Mucosa of descending colon (tissue), 3 donors: ENCODE results near the gene WDR18. TPM values are rescaled to one million over a fixed set of nuclear protein-coding genes. Genes with fewer than 3 reads are reported as not detected.

ENCODE experiments used
- ATAC-seq: fragments of 200-7000 bp; cut with Tn5 transposase; one replicate; pipeline ENCODE4 v1.9.1; 2020; ENCODE audit warnings: mild to moderate bottlenecking, moderate library complexity
- DNase-seq, 3 donors: peaks; one replicate each; pipeline ENCODE4 v3.0.0-alpha.2; 2020
- H3K36me3 ChIP-seq: fragments of 200-600 bp; one replicate; pipeline ENCODE4 v1.8.0; 2021; ENCODE audit warnings: low read depth, mild to moderate bottlenecking
- H3K4me1 ChIP-seq: fragments of 200-600 bp; one replicate; pipeline ENCODE4 v1.8.0; 2021; ENCODE audit warnings: low read depth, mild to moderate bottlenecking
- H3K4me3 ChIP-seq: fragments of 200-600 bp; one replicate; pipeline ENCODE4 v1.8.0; 2021; ENCODE audit warnings: mild to moderate bottlenecking
- H3K9me3 ChIP-seq: fragments of 200-600 bp; one replicate; pipeline ENCODE4 v1.8.0; 2021; ENCODE audit warnings: mild to moderate bottlenecking
- CTCF ChIP-seq: fragments of 200-600 bp; IDR thresholded peaks from one replicate; pipeline ENCODE4 v1.8.0; 2022; ENCODE audit warnings: antibody characterized with exemption, mild to moderate bottlenecking
- intact Hi-C, 2 donors: fragments of 100-400 bp; cut with DNase I in 1 of 2; cut with micrococcal nuclease in 1 of 2; formaldehyde crosslinking; loops; one replicate each; pipeline versions ENCODE4 v1.11.0 to v1.11.1; 2022; cut with DNase I, micrococcal nuclease
- total RNA-seq, 3 donors: library from RNA; stranded (reverse); fragmentation: NEBNext Ultra II Directional in 2 of 3; extraction: Animal tissue kit (Norgen Biotek cat#: 25700) in 2 of 3; gene quantifications; one replicate each; pipeline versions ENCODE4 v1.2.1 to v1.2.4, GENCODE V29; 2021 to 2023
- donor health status: DM: no; HTN: no; CAD: no; lungs with moderate emphysema.
- donor health status: DM: no; HTN: no; CAD: no.
- donor health status: DM: no; HTN: yes; CAD: no.

Gene WDR18
- total RNA-seq, 3 donors from 2014 or later: 23.8 to 42.0 (median 33.0) TPM

GRCh38 chr19:1035998-1036621 lies 52.0 kb downstream of the WDR18 start:
- no peaks in the 10 kb centered on the region for H3K9me3 ChIP-seq
- no peaks in the 10 kb centered on the region for H3K36me3 ChIP-seq
- TF ChIP-seq CTCF: no peak
- ATAC-seq (no peak), DNase-seq (peak in 1 of 3 donors; percentile 53)
- no peak overlapping the region for H3K4me3 ChIP-seq
- intact Hi-C loops: no loop called here
- peaks cover 21% of the 10 kb centered on the region for H3K4me1 ChIP-seq

GRCh38 chr19:1037621-1038064 lies 53.5 kb downstream of the WDR18 start:
- Histone ChIP-seq H3K4me3 (no peak overlapping the region), H3K4me1 (peaks cover 34% of the 10 kb centered on the region), H3K36me3 (no peaks in the 10 kb centered on the region), H3K9me3 (no peaks in the 10 kb centered on the region)
- no peak for TF ChIP-seq CTCF
- intact Hi-C loops: no loop called here
- DNase-seq (peak in 2 of 3 donors; percentile 46 to 67), ATAC-seq (no peak)

- DNase-seq: peak in 2 of 3 donors; percentile 51 to 63
- intact Hi-C loops: no loop called here
- H3K4me3 ChIP-seq: no peak overlapping the region
Measured at GRCh38 chr19:1038978-1039645, 55.0 kb downstream of the WDR18 start.

GRCh38 chr19:1039646-1040475 lies 55.7 kb downstream of the WDR18 start, which contains the start of gene ABCA7:
ABCA7 (plus strand) TSS chr19:1040107; CDS start chr19:1041362, 1,255 bp downstream.
- no peaks in the 10 kb centered on the region for H3K36me3 ChIP-seq
- no peaks in the 10 kb centered on the region for H3K9me3 ChIP-seq
- peak within 1 kb of the TSS; percentile 19 for H3K4me3 ChIP-seq
- intact Hi-C loops: no loop called here
- ATAC-seq (peak; percentile 83), DNase-seq (peak; percentile 99 to 100 (median 99))
- H3K4me1 ChIP-seq: peaks cover 41% of the 10 kb centered on the region
- TF ChIP-seq CTCF: no peak

More at GRCh38 chr19:1038978-1039645, 55.0 kb downstream of the WDR18 start:
- Histone ChIP-seq H3K36me3 (no peaks in the 10 kb centered on the region), H3K4me1 (peaks cover 41% of the 10 kb centered on the region), H3K9me3 (no peaks in the 10 kb centered on the region)
- TF ChIP-seq CTCF: no peak
- no peak for ATAC-seq

GRCh38 chr19:1040476-1041271 lies 56.5 kb downstream of the WDR18 start:
- TF ChIP-seq CTCF: no peak
- peaks cover 41% of the 10 kb centered on the region for H3K4me1 ChIP-seq
- no peaks in the 10 kb centered on the region for H3K36me3 ChIP-seq
- peak; percentile 65 for ATAC-seq
- no peaks in the 10 kb centered on the region for H3K9me3 ChIP-seq
- DNase-seq: peak; percentile 93 to 96 (median 95)
- intact Hi-C loops: no loop called here
- H3K4me3 ChIP-seq: peak overlapping the region; percentile 19
